Ovary (tissue), 9 donors: ENCODE data around the gene CPNE4. TPM values are rescaled to one million over a fixed set of nuclear protein-coding genes. Genes with fewer than 3 reads are reported as not detected.

Experiments used
- DNase-seq, 5 donors: peaks; one replicate each; pipeline ENCODE4 v3.0.0-alpha.2; 2019 to 2020
- H3K27ac ChIP-seq, 2 donors: fragments of 200-600 bp; one replicate each; pipeline versions ENCODE4 v1.5.1 to v1.8.0; 2019 to 2022
- H3K27me3 ChIP-seq: fragments of 200-600 bp; one replicate; pipeline ENCODE4 v1.8.0; 2022
- H3K36me3 ChIP-seq: fragments of 200-600 bp; sonication (generic); one replicate; pipeline ENCODE4 v1.5.1; 2019
- H3K4me1 ChIP-seq: one replicate; pipeline ENCODE4 v1.8.1; 2013; ENCODE audit warnings: mild to moderate bottlenecking, moderate library complexity; ENCODE audit not compliant: insufficient read depth
- H3K4me3 ChIP-seq: fragments of 200-600 bp; sonication (generic); one replicate; pipeline ENCODE4 v1.5.1; 2017
- H3K9me3 ChIP-seq, 2 donors: fragments of 200-600 bp in 1 of 2; sonication (generic) in 1 of 2; one replicate each; pipeline versions ENCODE4 v1.5.1 to v1.8.1; 2013 to 2019; ENCODE audit warnings: mild to moderate bottlenecking in 1 of 2, moderate library complexity in 1 of 2
- EP300 ChIP-seq: sonication (generic); formaldehyde crosslinking; IDR thresholded peaks from one replicate; pipeline ENCODE4 v1.6.1; 2017; ENCODE audit warnings: antibody characterized with exemption
- POLR2A ChIP-seq: fragments of 450-650 bp; IDR thresholded peaks from one replicate; pipeline ENCODE4 v1.6.1; 2017; ENCODE audit warnings: antibody characterized with exemption, mild to moderate bottlenecking, moderate library complexity
- WGBS, 3 donors: extraction: QIAGEN DNeasy Blood & Tissue Kit in 1 of 3; methylation state at CpG; one replicate each; pipeline versions ENCODE4 v1.1.5 to v1.1.7; 2013 to 2017; 5-methylcytosine and 5-hydroxymethylcytosine counted together
- intact Hi-C, 4 donors: fragments of 100-400 bp; cut with DNase I; formaldehyde crosslinking; loops; one replicate each; pipeline versions ENCODE4 v1.11.0 to v1.15.1; 2022 to 2023
- polyA plus RNA-seq, 2 donors: library from polyadenylated mRNA; stranded (reverse); fragments of 200-250 nt in 1 of 2; fragments of 350-450 nt in 1 of 2; fragmentation: Illumina TruSeq in 1 of 2; extraction: RNeasy Lipid Tissue Mini Kit (QIAGEN cat#74804) in 1 of 2; gene quantifications; one replicate each; pipeline ENCODE4 v1.2.3, GENCODE V29; 2013 to 2014
- total RNA-seq, 7 donors: library from RNA; depleted of rRNA in 2 of 7; stranded (reverse); fragments of >200 nt in 2 of 7; fragmentation: NEBNext Ultra II Directional in 3 of 7; extraction: Animal tissue kit (Norgen Biotek cat#: 25700) in 3 of 7; gene quantifications; one replicate each; pipeline versions ENCODE4 v1.1.0 to v1.2.4, GENCODE V29; 2016 to 2023
- TF ChIP-seq, protein P1 (sequence below), 3 donors: fragments of 450-650 bp in 2 of 3; fragments of 200-600 bp in 1 of 3; IDR thresholded peaks; one replicate each; pipeline versions ENCODE4 v1.5.1 to v1.8.0; 2016 to 2022; ENCODE audit warnings: antibody characterized with exemption in 3 of 3, mild to moderate bottlenecking in 1 of 3
- donor health status: DM: no; HTN: no; CAD: no; lungs with moderate emphysema.
- donor health status: DM: no; HTN: no; CAD: no.
- donor health status: Bipolar disorder and iron deficiency.
- donor health status: DM: yes; HTN: yes; CAD: no.
- donor health status: DM: no; HTN: no; CAD: no.
- donor health status: DM: yes; HTN: yes; CAD: no.

Gene CPNE4
- total and polyA plus RNA-seq, 9 donors = 0.11 to 0.27 (median 0.13) TPM; not detected in 6

DNA sequence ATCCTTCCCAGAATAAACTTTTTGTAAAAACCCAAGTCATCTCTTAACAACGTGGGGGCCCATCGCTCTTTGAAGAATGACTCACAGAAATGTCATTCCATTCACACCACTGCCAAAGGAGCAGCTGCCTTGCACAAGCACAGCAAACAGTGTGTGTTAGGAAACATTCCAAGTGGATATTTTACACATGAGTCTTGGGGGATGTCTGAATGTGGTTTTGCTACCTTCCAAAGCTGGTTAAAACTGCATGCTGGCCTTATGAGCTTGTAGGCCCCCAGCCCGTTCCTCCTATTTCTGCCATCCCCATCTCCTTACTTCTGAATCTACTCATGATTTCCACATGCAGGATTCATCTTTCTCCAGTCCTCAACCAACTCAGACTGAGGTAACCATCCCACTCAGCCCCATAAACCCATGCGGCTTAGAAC lies 130.8 kb downstream of the CPNE4 start:
- Histone ChIP-seq H3K36me3 (no peaks in the 10 kb centered on the region), H3K9me3 (no peaks in the 10 kb centered on the region), H3K4me1 (no peaks in the 10 kb centered on the region), H3K27me3 (no peaks in the 10 kb centered on the region), H3K4me3 (no peak overlapping the region), H3K27ac (no peak overlapping the region)
- TF ChIP-seq, protein P1, sequence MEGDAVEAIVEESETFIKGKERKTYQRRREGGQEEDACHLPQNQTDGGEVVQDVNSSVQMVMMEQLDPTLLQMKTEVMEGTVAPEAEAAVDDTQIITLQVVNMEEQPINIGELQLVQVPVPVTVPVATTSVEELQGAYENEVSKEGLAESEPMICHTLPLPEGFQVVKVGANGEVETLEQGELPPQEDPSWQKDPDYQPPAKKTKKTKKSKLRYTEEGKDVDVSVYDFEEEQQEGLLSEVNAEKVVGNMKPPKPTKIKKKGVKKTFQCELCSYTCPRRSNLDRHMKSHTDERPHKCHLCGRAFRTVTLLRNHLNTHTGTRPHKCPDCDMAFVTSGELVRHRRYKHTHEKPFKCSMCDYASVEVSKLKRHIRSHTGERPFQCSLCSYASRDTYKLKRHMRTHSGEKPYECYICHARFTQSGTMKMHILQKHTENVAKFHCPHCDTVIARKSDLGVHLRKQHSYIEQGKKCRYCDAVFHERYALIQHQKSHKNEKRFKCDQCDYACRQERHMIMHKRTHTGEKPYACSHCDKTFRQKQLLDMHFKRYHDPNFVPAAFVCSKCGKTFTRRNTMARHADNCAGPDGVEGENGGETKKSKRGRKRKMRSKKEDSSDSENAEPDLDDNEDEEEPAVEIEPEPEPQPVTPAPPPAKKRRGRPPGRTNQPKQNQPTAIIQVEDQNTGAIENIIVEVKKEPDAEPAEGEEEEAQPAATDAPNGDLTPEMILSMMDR (IDR thresholded peaks at IDR 0.05) = no peak
- TF ChIP-seq POLR2A (no peak), EP300 (no peak)
- no peak for DNase-seq
- WGBS, 3 donors = 49 to 70% (median 50%) methylated on average over 4 of the region's 4 CpGs
- intact Hi-C loops = no loop called here

- TF ChIP-seq, protein P1 (IDR thresholded peaks at IDR 0.05) = no peak
- TF ChIP-seq EP300 (no peak), POLR2A (no peak)
Observed at GRCh38 chr3:131901686-131902085, 133.1 kb downstream of the CPNE4 start.

DNA sequence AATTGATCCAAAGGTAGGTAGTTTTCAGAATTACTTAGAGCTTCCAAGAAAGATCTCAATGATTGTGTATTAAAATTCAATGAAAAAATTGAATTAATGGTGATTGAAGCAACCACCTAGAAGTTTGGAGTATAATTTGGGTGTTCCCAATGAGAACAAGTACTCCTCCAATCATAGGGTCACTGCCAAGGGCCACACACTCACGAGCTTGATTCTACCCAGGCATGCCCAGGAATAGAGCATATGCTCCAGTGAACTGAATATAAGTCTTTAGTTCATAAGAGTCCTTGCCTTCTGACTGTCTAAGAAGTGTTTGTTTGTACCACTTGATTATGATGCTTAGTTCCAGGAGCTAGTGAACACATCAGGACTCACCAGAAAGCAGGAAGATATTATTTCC lies 133.9 kb downstream of the CPNE4 start:
- no peak for TF ChIP-seq POLR2A
- TF ChIP-seq, protein P1 (IDR thresholded peaks at IDR 0.05) = no peak
- TF ChIP-seq EP300 = no peak
- no peak for DNase-seq
- H3K27me3 ChIP-seq = no peaks in the 10 kb centered on the region
- no peaks in the 10 kb centered on the region for H3K9me3 ChIP-seq
- no peaks in the 10 kb centered on the region for H3K36me3 ChIP-seq
- intact Hi-C loops = no loop called here
- no peak overlapping the region for H3K4me3 ChIP-seq
- H3K4me1 ChIP-seq = no peaks in the 10 kb centered on the region
- WGBS, 3 donors = 39 to 59% (median 44%) methylated on average over 1 of the region's 1 CpG
- H3K27ac ChIP-seq = no peak overlapping the region

More at GRCh38 chr3:131901686-131902085, 133.1 kb downstream of the CPNE4 start:
- Histone ChIP-seq H3K27me3 (no peaks in the 10 kb centered on the region), H3K27ac (no peak overlapping the region), H3K36me3 (no peaks in the 10 kb centered on the region), H3K4me3 (no peak overlapping the region), H3K9me3 (no peaks in the 10 kb centered on the region), H3K4me1 (no peaks in the 10 kb centered on the region)
- no peak for DNase-seq
- WGBS, 3 donors = 57 to 70% (median 70%) methylated on average over 1 of the region's 1 CpG
- intact Hi-C loops = no loop called here

GRCh38 chr3:131899021-131899420 lies 135.8 kb downstream of the CPNE4 start:
- Histone ChIP-seq H3K9me3 (no peaks in the 10 kb centered on the region), H3K4me1 (no peaks in the 10 kb centered on the region), H3K4me3 (no peak overlapping the region), H3K27ac (no peak overlapping the region), H3K36me3 (no peaks in the 10 kb centered on the region), H3K27me3 (no peaks in the 10 kb centered on the region)
- WGBS, 3 donors = 31 to 44% (median 36%) methylated on average over 5 of the region's 5 CpGs
- TF ChIP-seq EP300 (no peak), POLR2A (no peak)
- TF ChIP-seq, protein P1 (IDR thresholded peaks at IDR 0.05) = no peak
- DNase-seq = no peak
- intact Hi-C loops = no loop called here
